Right lobe of liver (tissue), 6 donors: ENCODE data around the gene MOV10. TPM values are rescaled to one million over a fixed set of nuclear protein-coding genes. Genes with fewer than 3 reads are reported as not detected.
A peak's percentile ranks its signal among the peaks of the same experiment; 100 is the strongest.
"Not testable (repeated sequence)": the region's sequence is repeated elsewhere in the genome, so short reads cannot be mapped to it uniquely, and the experiment has no call there.

Source experiments
- ATAC-seq, 4 donors: fragments of 200-7000 bp; cut with Tn5 transposase; one replicate each; pipeline ENCODE4 v1.9.1; 2020; ENCODE audit warnings: mild to moderate bottlenecking in 4 of 4, moderate library complexity in 4 of 4
- DNase-seq, 3 donors: peaks; one replicate each; pipeline ENCODE4 v3.0.0-alpha.2; 2020
- H3K27ac ChIP-seq, 3 donors: fragments of 200-600 bp; one replicate each; pipeline ENCODE4 v1.8.0; 2022
- H3K27me3 ChIP-seq, 2 donors: fragments of 200-600 bp; one replicate each; pipeline ENCODE4 v1.8.0; 2022
- H3K36me3 ChIP-seq, 4 donors: fragments of 200-600 bp; sonication (generic) in 1 of 4; one replicate each; pipeline versions ENCODE4 v1.5.1 to v1.8.0; 2017 to 2022; ENCODE audit warnings: control low read depth in 1 of 4
- H3K4me1 ChIP-seq, 4 donors: fragments of 200-600 bp; sonication (generic) in 1 of 4; one replicate each; pipeline versions ENCODE4 v1.5.1 to v1.8.0; 2017 to 2022; ENCODE audit warnings: control low read depth in 1 of 4
- H3K4me3 ChIP-seq, 3 donors: fragments of 200-600 bp; one replicate each; pipeline ENCODE4 v1.8.0; 2022
- H3K9me3 ChIP-seq, 4 donors: fragments of 200-600 bp; sonication (generic) in 1 of 4; one replicate each; pipeline versions ENCODE4 v1.5.1 to v1.8.0; 2017 to 2022; ENCODE audit warnings: control low read depth in 1 of 4
- CTCF ChIP-seq, 4 donors: fragments of 200-600 bp in 3 of 4; fragments of 450-650 bp in 1 of 4; IDR thresholded peaks; one replicate each; pipeline versions ENCODE4 v1.5.1 to v1.8.0; 2016 to 2022; ENCODE audit warnings: antibody characterized with exemption in 4 of 4, mild to moderate bottlenecking in 2 of 4
- POLR2A ChIP-seq: fragments of 450-650 bp; IDR thresholded peaks from one replicate; pipeline ENCODE4 v1.6.1; 2017; ENCODE audit warnings: antibody characterized with exemption, mild to moderate bottlenecking
- WGBS: methylation state at CpG from one replicate; pipeline ENCODE4 v1.1.6; 2018; ENCODE audit warnings: low coverage, low lambda C conversion rate; ENCODE audit not compliant: insufficient coverage; ENCODE audit errors: missing lambda C conversion rate; 5-methylcytosine and 5-hydroxymethylcytosine counted together
- intact Hi-C, 2 donors: fragments of 100-400 bp; cut with DNase I; formaldehyde crosslinking; loops; one replicate each; pipeline versions ENCODE4 v1.11.2 to v1.14.1; 2022
- total RNA-seq, 6 experiments: library from RNA; depleted of rRNA in 2 of 6; stranded (reverse); fragments of >200 nt in 2 of 6; fragmentation: NEBNext Ultra II Directional in 3 of 6; extraction: Animal tissue kit (Norgen Biotek cat#: 25700) in 3 of 6; gene quantifications; one replicate each; pipeline versions ENCODE4 v1.1.0 to v1.2.4, GENCODE V29; 2016 to 2023
- donor health status: DM: no; HTN: yes; CAD: no.
- donor health status: DM: no; HTN: no; CAD: no.
- donor health status: DM: no; HTN: no; CAD: no.
- donor health status: DM: no; HTN: yes; CAD: no.
- donor health status: DM: no; HTN: yes; CAD: no.

The MOV10 gene
- total RNA-seq, 6 experiments from 2014 or later: 32.3 to 55.8 (median 46.2) TPM

- Histone ChIP-seq H3K4me3 (no peak overlapping the region), H3K36me3 (no peaks in the 10 kb centered on the region), H3K27ac (no peak overlapping the region), H3K4me1 (peaks cover 0 to 13% (median 6%) of the 10 kb centered on the region in 4 donors), H3K27me3 (no peaks in the 10 kb centered on the region), H3K9me3 (no peaks in the 10 kb centered on the region)
- WGBS: 90% methylated on average over 2 of the region's 2 CpGs
- intact Hi-C loops: loop anchor here (2.0 to 5.0 kb wide), 2 partner anchors 83 kb away; no protein-coding TSS in a partner anchor
- TF ChIP-seq CTCF (IDR thresholded peaks at IDR 0.05): no peak
- no peak for TF ChIP-seq POLR2A
- DNase-seq (no peak), ATAC-seq (no peak)
Measured at GRCh38 chr1:112719706-112720105, 45.2 kb downstream of the MOV10 start.

- no peak for TF ChIP-seq POLR2A
- TF ChIP-seq CTCF (IDR thresholded peaks at IDR 0.05): no peak
- H3K27me3 ChIP-seq: no peaks in the 10 kb centered on the region
- ATAC-seq: no peak
- H3K9me3 ChIP-seq: no peaks in the 10 kb centered on the region
- DNase-seq: no peak
- peaks cover 0 to 11% (median 4%) of the 10 kb centered on the region in 4 donors for H3K4me1 ChIP-seq
- H3K4me3 ChIP-seq: no peak overlapping the region
- no peaks in the 10 kb centered on the region for H3K36me3 ChIP-seq
- no peak overlapping the region for H3K27ac ChIP-seq
- WGBS: 65% methylated on average over 3 of the region's 3 CpGs
- intact Hi-C loops: loop anchor here in 1 of 2 donors (2.0 kb wide), 1 partner anchor 82 kb away; no protein-coding TSS in a partner anchor
Measured at GRCh38 chr1:112720800-112721199, 46.3 kb downstream of the MOV10 start.

GRCh38 chr1:112721294-112721693 is 46.8 kb downstream of the MOV10 start:
- H3K4me1 ChIP-seq, H3K27ac ChIP-seq, ATAC-seq, H3K9me3 ChIP-seq, H3K36me3 ChIP-seq, H3K27me3 ChIP-seq, H3K4me3 ChIP-seq, DNase-seq: not testable (repeated sequence)
- WGBS: 83% methylated on average over 2 of the region's 2 CpGs
- intact Hi-C loops: loop anchor here in 1 of 2 donors (2.0 kb wide), 1 partner anchor 82 kb away; no protein-coding TSS in a partner anchor

GRCh38 chr1:112721966-112722524 is 47.6 kb downstream of the MOV10 start:
- intact Hi-C loops: loop anchor here in 1 of 2 donors (2.0 kb wide), 1 partner anchor 81 kb away; no protein-coding TSS in a partner anchor
- no peak overlapping the region for H3K27ac ChIP-seq
- no peak for DNase-seq
- no peaks in the 10 kb centered on the region for H3K36me3 ChIP-seq
- H3K4me1 ChIP-seq: peaks cover 0 to 6% (median 2%) of the 10 kb centered on the region in 4 donors
- H3K9me3 ChIP-seq: no peaks in the 10 kb centered on the region
- no peak for TF ChIP-seq CTCF (IDR thresholded peaks at IDR 0.05)
- no peak for TF ChIP-seq POLR2A
- no peaks in the 10 kb centered on the region for H3K27me3 ChIP-seq
- 50% methylated on average over 3 of the region's 10 CpGs for WGBS
- no peak overlapping the region for H3K4me3 ChIP-seq
- no peak for ATAC-seq

- H3K27ac ChIP-seq: no peak overlapping the region
- DNase-seq (no peak), ATAC-seq (peak; percentile 11 to 39 (median 24))
- 39% methylated on average over 7 of the region's 35 CpGs for WGBS
- H3K9me3 ChIP-seq: no peaks in the 10 kb centered on the region
- H3K36me3 ChIP-seq: no peaks in the 10 kb centered on the region
- peaks cover 0 to 6% (median 2%) of the 10 kb centered on the region in 4 donors for H3K4me1 ChIP-seq
- H3K4me3 ChIP-seq: no peak overlapping the region
- H3K27me3 ChIP-seq: no peaks in the 10 kb centered on the region
- TF ChIP-seq POLR2A: no peak
- no peak for TF ChIP-seq CTCF (IDR thresholded peaks at IDR 0.05)
- intact Hi-C loops: no loop called here
Measured at GRCh38 chr1:112722601-112723510, 48.4 kb downstream of the MOV10 start.
